Muscle of arm (tissue), 12 donors: ENCODE results near the gene PDK1. TPM values are rescaled to one million over a fixed set of nuclear protein-coding genes. Genes with fewer than 3 reads are reported as not detected.

ENCODE experiments used
- DNase-seq: peaks from one replicate; pipeline ENCODE4 v3.0.0-alpha.2; 2013
- polyA plus RNA-seq, 12 donors: library from polyadenylated mRNA; unstranded; fragments of 120-200 nt; gene quantifications; one replicate each; pipeline ENCODE4 v1.2.1, GENCODE V29; 2013; ENCODE audit not compliant: insufficient read length in 12 of 12

PDK1 gene
- polyA plus RNA-seq, 12 donors: 16.8 to 45.0 (median 26.0) TPM; not detected in 1

- no peak for DNase-seq
These were observed 78.6 kb downstream of the PDK1 start for GRCh38 chr2:172634477-172634876.

GRCh38 chr2:172635548-172635947 is 79.7 kb downstream of the PDK1 start:
- DNase-seq: no peak

- DNase-seq: no peak
These were observed 83.4 kb downstream of the PDK1 start for GRCh38 chr2:172639256-172639655.

GRCh38 chr2:172639823-172640222 is 83.9 kb downstream of the PDK1 start:
- no peak for DNase-seq

GRCh38 chr2:172640389-172640788 is 84.5 kb downstream of the PDK1 start:
- no peak for DNase-seq

- no peak for DNase-seq
These were observed 86.6 kb downstream of the PDK1 start for GRCh38 chr2:172642301-172643020.

- DNase-seq: no peak
These were observed 87.3 kb downstream of the PDK1 start for GRCh38 chr2:172643142-172643541.

GRCh38 chr2:172647439-172647838 is 91.5 kb downstream of the PDK1 start:
- no peak for DNase-seq

- DNase-seq: no peak
These were observed 99.4 kb downstream of the PDK1 start for GRCh38 chr2:172655091-172655837.

GRCh38 chr2:172655838-172656573 is 100.1 kb downstream of the PDK1 start:
- no peak for DNase-seq

Other genes starting within 250 kb of the PDK1 start
- 100 to 1,000 TPM in 2 of 12 donors, 10 to 100 TPM in 9, not detected in 1; 72.5 to 110 (median 87.1) TPM for gene ITGA6, start 128.5 kb upstream of the PDK1 start, polyA plus RNA-seq
- gene RAPGEF4, start 179.8 kb downstream of the PDK1 start, polyA plus RNA-seq: 10 to 100 TPM in 1 of 12 donors, 1 to 10 TPM in 10, not detected in 1; 2.1 to 16.7 (median 3.8) TPM